Osteoblast (primary cell): ENCODE results near the gene SHLD3. TPM values are rescaled to one million over a fixed set of nuclear protein-coding genes. Genes with fewer than 3 reads are reported as not detected.

Experiments used
- DNase-seq: peaks from one replicate; pipeline ENCODE4 v3.0.0; 2011; ENCODE audit warnings: low spot score, mixed read lengths; ENCODE audit not compliant: insufficient read length; ENCODE audit errors: missing footprints
- H2AFZ ChIP-seq: 2 replicates; pipeline ENCODE4 v1.6.0; 2011; ENCODE audit warnings: mild to moderate bottlenecking, low read length
- H3K27ac ChIP-seq: 2 replicates; pipeline ENCODE4 v1.5.1; 2011; ENCODE audit warnings: mild to moderate bottlenecking, low read depth, low read length, moderate library complexity
- H3K27me3 ChIP-seq: 2 replicates; pipeline ENCODE4 v1.6.0; 2012; ENCODE audit warnings: mild to moderate bottlenecking, control low read depth, inconsistent platforms, low read length, moderate library complexity; ENCODE audit not compliant: insufficient read depth
- H3K36me3 ChIP-seq: 2 replicates; pipeline ENCODE4 v1.5.1; 2011; ENCODE audit warnings: mild to moderate bottlenecking, low read length, control low read depth, moderate library complexity; ENCODE audit not compliant: insufficient read depth
- H3K4me1 ChIP-seq: 2 replicates; pipeline ENCODE4 v1.5.1; 2011; ENCODE audit warnings: mild to moderate bottlenecking, low read length, control low read depth, moderate library complexity; ENCODE audit not compliant: insufficient read depth
- H3K4me2 ChIP-seq: 2 replicates; pipeline ENCODE4 v1.6.0; 2011; ENCODE audit warnings: mild to moderate bottlenecking, low read length; ENCODE audit not compliant: insufficient read depth
- H3K4me3 ChIP-seq: fragments of 200-600 bp; sonication (generic); 3 replicates; pipeline ENCODE4 v1.5.1; 2012; ENCODE audit warnings: mild to moderate bottlenecking, low read length, inconsistent platforms; ENCODE audit not compliant: insufficient read depth
- H3K79me2 ChIP-seq: 2 replicates; pipeline ENCODE4 v1.6.0; 2012; ENCODE audit warnings: mild to moderate bottlenecking, low read length, control low read depth, inconsistent platforms; ENCODE audit not compliant: insufficient read depth
- H3K9me3 ChIP-seq: 2 replicates; pipeline ENCODE4 v1.5.1; 2011; ENCODE audit warnings: low read depth, low read length, control low read depth
- H4K20me1 ChIP-seq: 2 replicates; pipeline ENCODE4 v1.6.0; 2012; ENCODE audit warnings: mild to moderate bottlenecking, low read length, control low read depth; ENCODE audit not compliant: insufficient read depth
- total RNA-seq: library from RNA; depleted of rRNA; stranded (reverse); fragments of >200 nt; gene quantifications from 2 replicates; pipeline ENCODE4 v1.2.3, GENCODE V29; 2012
- TF ChIP-seq, protein P1 (sequence below): IDR thresholded peaks from 2 replicates; pipeline ENCODE4 v1.5.1; 2011; ENCODE audit warnings: mild to moderate bottlenecking, low read depth, low read length, moderate library complexity; ENCODE audit errors: extremely low read depth

The SHLD3 gene
- total RNA-seq, 1 donor = 4.3 TPM

DNA sequence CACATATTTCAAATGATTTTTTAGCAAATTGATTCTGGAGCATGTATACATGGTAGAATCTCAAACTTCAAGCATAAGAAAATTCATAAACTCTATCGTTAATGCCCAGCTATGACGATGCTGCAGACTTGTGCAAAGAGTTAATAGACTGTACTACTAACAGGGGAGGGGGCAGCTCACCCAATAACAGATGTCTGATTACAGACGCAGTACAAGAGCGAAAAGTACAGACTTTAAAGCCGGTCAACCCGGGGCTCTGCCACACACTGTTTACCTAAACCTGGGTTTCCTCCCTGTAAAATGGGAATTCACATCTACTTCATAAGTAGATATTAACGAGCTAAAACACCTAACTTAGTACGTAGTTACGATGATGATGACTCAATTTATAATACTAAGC, 1.3 kb upstream of the SHLD3 start:
- Histone ChIP-seq H3K27me3 (no peaks in the 10 kb centered on the region), H3K4me1 (peaks cover 28% of the 10 kb centered on the region), H3K4me2 (peak overlapping the region; percentile 97), H3K9me3 (no peaks in the 10 kb centered on the region), H3K4me3 (peak overlapping the region; percentile 98), H3K79me2 (peaks cover 90% of the 10 kb centered on the region), H4K20me1 (peaks cover 15% of the 10 kb centered on the region), H2AFZ (peak overlapping the region; percentile 89), H3K36me3 (no peaks in the 10 kb centered on the region), H3K27ac (peak overlapping the region; percentile 93)
- no peak for DNase-seq
- TF ChIP-seq, protein P1, sequence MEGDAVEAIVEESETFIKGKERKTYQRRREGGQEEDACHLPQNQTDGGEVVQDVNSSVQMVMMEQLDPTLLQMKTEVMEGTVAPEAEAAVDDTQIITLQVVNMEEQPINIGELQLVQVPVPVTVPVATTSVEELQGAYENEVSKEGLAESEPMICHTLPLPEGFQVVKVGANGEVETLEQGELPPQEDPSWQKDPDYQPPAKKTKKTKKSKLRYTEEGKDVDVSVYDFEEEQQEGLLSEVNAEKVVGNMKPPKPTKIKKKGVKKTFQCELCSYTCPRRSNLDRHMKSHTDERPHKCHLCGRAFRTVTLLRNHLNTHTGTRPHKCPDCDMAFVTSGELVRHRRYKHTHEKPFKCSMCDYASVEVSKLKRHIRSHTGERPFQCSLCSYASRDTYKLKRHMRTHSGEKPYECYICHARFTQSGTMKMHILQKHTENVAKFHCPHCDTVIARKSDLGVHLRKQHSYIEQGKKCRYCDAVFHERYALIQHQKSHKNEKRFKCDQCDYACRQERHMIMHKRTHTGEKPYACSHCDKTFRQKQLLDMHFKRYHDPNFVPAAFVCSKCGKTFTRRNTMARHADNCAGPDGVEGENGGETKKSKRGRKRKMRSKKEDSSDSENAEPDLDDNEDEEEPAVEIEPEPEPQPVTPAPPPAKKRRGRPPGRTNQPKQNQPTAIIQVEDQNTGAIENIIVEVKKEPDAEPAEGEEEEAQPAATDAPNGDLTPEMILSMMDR = no peak

DNA sequence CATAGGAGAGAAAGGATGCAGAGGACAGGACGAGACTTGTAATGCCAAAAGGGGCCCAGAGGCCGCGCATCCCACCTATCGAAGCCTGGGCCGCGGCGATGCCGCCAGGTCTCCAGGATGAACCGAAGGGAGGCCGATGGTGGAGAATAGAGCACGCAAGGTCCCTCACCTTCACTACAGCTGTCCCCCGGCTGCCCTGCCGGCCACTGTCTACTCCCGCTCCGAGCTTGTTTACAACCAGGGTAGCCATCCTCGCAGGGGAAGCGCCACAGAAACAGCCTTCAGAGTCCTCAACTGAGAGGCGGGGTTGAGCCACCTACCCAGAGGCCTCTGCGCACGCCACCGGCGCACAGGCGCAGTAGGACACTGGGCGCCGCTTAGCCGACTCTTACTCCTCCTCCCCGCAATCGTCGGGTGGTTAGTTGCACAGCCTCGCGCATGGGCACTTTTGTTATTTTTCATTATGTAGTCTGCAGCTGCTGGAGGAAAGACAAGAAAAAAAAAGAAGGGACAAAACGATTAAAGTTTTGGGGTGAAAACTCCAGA, 729 bp upstream of the SHLD3 start, which contains the start of gene TRIM23:
Gene TRIM23, minus strand, starts transcription at position 309 of the 546 bp plus-strand sequence. Its CDS starts 59 bp downstream, at position 250.
- H3K36me3 ChIP-seq = no peaks in the 10 kb centered on the region
- peak within 1 kb of the TSS; percentile 97 for H3K4me2 ChIP-seq
- no peaks in the 10 kb centered on the region for H3K9me3 ChIP-seq
- peak within 1 kb of the TSS; percentile 98 for H3K4me3 ChIP-seq
- TF ChIP-seq, protein P1 = no peak
- H3K27ac ChIP-seq = peak within 1 kb of the TSS; percentile 93
- DNase-seq = peak; percentile 94
- H4K20me1 ChIP-seq = peaks cover 12% of the 10 kb centered on the region
- peak within 1 kb of the TSS; percentile 89 for H2AFZ ChIP-seq
- H3K79me2 ChIP-seq = peaks cover 88% of the 10 kb centered on the region
- H3K4me1 ChIP-seq = peaks cover 28% of the 10 kb centered on the region
- no peaks in the 10 kb centered on the region for H3K27me3 ChIP-seq

DNA sequence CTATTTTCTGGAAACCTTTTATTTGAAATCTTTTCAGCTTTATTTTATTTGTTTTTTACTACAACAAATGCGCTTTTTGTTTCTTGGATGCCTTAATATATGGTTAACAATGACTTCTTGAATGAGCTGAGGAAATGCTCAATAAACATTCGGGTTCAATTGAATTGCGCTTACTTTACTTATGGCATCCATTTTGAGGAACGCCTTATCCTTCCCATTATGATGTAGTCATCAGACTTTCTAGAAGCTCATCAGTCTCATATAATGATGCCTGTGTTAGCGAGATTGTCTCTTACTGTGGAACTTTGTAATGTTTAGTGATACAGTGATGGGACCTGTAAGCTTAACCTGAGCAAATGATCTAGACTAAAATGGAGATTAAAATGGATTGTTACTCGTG, 916 bp downstream of the SHLD3 start:
- H3K4me3 ChIP-seq = peak overlapping the region; percentile 98
- peak overlapping the region; percentile 93 for H3K27ac ChIP-seq
- peak overlapping the region; percentile 89 for H2AFZ ChIP-seq
- peak overlapping the region; percentile 97 for H3K4me2 ChIP-seq
- H3K79me2 ChIP-seq = peaks cover 87% of the 10 kb centered on the region
- peaks cover 25% of the 10 kb centered on the region for H3K4me1 ChIP-seq
- TF ChIP-seq, protein P1 = no peak
- H3K36me3 ChIP-seq = peaks cover 9% of the 10 kb centered on the region
- no peak for DNase-seq
- peaks cover 5% of the 10 kb centered on the region for H4K20me1 ChIP-seq
- no peaks in the 10 kb centered on the region for H3K27me3 ChIP-seq
- no peaks in the 10 kb centered on the region for H3K9me3 ChIP-seq

DNA sequence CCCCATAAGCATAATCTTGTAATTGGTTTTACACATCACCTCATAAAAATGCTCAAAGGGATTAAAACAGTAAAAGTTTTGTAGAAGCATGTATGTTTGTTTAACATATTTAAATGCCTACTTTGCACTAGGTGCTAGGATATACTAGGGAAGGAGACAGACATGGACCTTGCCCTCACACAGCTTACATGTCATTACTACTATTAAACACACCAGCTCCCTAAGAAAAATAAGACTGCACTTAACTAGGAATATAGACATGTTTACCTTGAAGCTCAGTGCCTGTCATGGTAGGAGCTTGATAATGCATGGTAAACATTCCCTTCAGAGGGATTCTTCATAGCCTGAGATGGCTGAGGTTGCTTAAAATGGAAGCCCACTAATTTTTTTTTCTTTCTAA, 6.2 kb downstream of the SHLD3 start:
- TF ChIP-seq, protein P1 = no peak
- no peak overlapping the region for H2AFZ ChIP-seq
- DNase-seq = no peak
- H3K79me2 ChIP-seq = peaks cover 53% of the 10 kb centered on the region
- peaks cover 3% of the 10 kb centered on the region for H3K4me1 ChIP-seq
- H3K4me2 ChIP-seq = no peak overlapping the region
- H3K27me3 ChIP-seq = no peaks in the 10 kb centered on the region
- no peaks in the 10 kb centered on the region for H3K9me3 ChIP-seq
- H3K36me3 ChIP-seq = peaks cover 10% of the 10 kb centered on the region
- peaks cover 4% of the 10 kb centered on the region for H4K20me1 ChIP-seq
- H3K4me3 ChIP-seq = no peak overlapping the region
- no peak overlapping the region for H3K27ac ChIP-seq
